HG03060 (cell line): ENCODE data around the gene ADK.
"Not testable (repeated sequence)": the region's sequence is repeated elsewhere in the genome, so short reads cannot be mapped to it uniquely, and the experiment has no call there.

ENCODE experiments used
- ATAC-seq: cut with Tn5 transposase; IDR thresholded peaks from one replicate; pipeline ENCODE4 v1.9.1; 2021; ENCODE audit warnings: low read depth, moderate number of reproducible peaks; ENCODE audit not compliant: unreplicated experiment

ADK gene

GRCh38 chr10:74140553-74140952 lies 10.5 kb upstream of the ADK start:
- no peak for ATAC-seq

- ATAC-seq, result no peak
These were observed 5.9 kb upstream of the ADK start for GRCh38 chr10:74145133-74145532.

GRCh38 chr10:74146980-74147379 lies 4.0 kb upstream of the ADK start:
- not testable (repeated sequence) for ATAC-seq

GRCh38 chr10:74150204-74150989 lies 624 bp upstream of the ADK start, which contains the start of gene AP3M1:
AP3M1 (minus strand) TSS chr10:74150828; CDS start chr10:74138379, 12,449 bp downstream.
- ATAC-seq, result peak; percentile 22

GRCh38 chr10:74151879-74152722 lies 1.1 kb downstream of the ADK start:
- ATAC-seq, result no peak

- no peak for ATAC-seq
These were observed 2.1 kb downstream of the ADK start for GRCh38 chr10:74153123-74153522.

GRCh38 chr10:74153676-74154075 lies 2.7 kb downstream of the ADK start:
- ATAC-seq, result no peak

GRCh38 chr10:74156919-74157289 lies 5.9 kb downstream of the ADK start:
- no peak for ATAC-seq

GRCh38 chr10:74160013-74160412 lies 9.0 kb downstream of the ADK start:
- ATAC-seq, result no peak

GRCh38 chr10:74163319-74164068 lies 12.5 kb downstream of the ADK start:
- no peak for ATAC-seq

GRCh38 chr10:74164716-74165529 lies 13.9 kb downstream of the ADK start:
- ATAC-seq, result no peak

GRCh38 chr10:74165530-74165901 lies 14.5 kb downstream of the ADK start:
- ATAC-seq, result no peak

GRCh38 chr10:74167443-74167842 lies 16.4 kb downstream of the ADK start:
- ATAC-seq, result no peak

- ATAC-seq, result no peak
These were observed 20.6 kb downstream of the ADK start for GRCh38 chr10:74171625-74172024.

- ATAC-seq, result no peak
These were observed 23.5 kb downstream of the ADK start for GRCh38 chr10:74174521-74174920.

- no peak for ATAC-seq
These were observed 24.7 kb downstream of the ADK start for GRCh38 chr10:74175510-74176379.

GRCh38 chr10:74176380-74177139 lies 25.5 kb downstream of the ADK start:
- ATAC-seq, result peak; percentile 83

- no peak for ATAC-seq
These were observed 26.2 kb downstream of the ADK start for GRCh38 chr10:74177140-74177677.
